ENCODE measurements around the gene TMOD3. TPM values are rescaled to one million over a fixed set of nuclear protein-coding genes. Genes with fewer than 3 reads are reported as not detected.

The TMOD3 gene
- total RNA-seq, 1 donor from 2014 or later, result 41.9 TPM

DNA sequence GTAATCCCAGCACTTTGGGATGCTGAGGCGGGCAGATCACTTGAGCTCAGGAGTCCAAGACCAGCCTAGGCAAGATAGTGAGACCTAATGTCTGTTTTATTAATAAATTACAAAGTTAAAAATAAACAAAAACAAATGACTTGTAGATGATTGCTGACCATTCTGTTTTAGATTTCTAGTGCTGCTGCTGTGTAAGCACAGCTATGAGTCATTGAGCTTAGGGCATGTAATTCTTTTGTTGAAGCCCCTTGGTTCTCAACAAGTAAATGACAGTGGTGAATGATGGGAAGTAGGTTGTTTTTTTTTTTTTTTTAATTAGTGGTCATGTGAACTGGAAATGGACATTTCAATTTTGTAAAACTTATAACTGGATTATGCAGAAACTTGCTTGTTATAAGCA, 78.9 kb downstream of the TMOD3 start:
- no peak for DNase-seq

DNA sequence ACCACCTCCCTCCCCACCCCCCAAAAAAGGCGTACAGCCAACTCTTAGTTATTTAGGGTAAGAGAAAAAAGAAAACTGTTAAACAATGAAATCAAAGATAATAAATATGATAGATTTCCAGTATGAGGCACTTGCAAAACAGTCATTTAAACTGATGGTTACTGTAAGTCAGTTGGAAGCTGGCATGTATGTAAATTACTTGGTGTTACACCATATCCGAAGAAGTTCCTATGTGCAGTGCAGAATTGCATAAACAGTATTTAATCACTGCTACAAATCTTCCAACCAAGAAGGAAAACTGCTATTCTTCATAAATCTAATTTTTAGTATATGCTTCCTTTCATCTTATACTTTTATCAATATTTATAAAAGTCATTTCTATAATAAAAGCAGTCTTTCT, 80.1 kb downstream of the TMOD3 start:
- DNase-seq, result no peak

DNA sequence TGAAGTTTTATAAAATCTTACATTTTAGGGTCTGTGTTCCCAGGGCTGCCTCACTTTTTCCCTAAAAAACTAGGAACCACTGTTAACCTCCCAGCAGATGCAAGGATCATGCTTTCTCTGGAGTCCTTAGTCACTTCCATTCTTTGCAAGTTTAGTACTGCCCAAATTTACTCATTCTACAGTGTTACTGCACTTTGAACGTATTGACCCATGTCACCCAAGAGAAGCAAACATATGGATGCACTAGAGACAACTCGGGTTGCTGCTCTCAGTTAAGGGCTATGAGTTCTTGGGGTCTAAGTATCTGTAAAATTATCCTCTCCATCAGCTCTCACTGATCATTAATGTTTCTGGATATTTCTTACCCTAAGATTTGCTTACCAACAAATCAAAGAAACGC, 83.1 kb downstream of the TMOD3 start:
- no peak for DNase-seq

DNA sequence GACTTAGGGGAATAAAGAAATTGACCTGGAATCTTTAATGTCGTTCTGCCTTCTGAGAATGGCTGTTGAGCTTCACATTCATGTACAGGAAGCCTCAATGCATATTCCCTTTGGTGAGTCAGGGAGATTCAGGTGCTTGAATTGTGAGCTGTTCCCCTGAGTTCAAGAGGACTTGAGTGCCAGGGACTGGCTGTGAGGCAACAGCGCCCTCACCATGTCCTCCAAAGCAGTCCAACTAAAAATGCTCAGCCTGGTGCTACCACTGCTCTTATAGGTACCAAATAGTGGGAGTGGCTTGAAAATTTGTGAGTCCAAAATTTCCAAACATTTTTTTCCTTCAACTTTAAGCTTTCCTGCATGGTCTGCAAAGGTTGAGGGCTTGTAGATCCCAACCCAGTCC, 88.0 kb downstream of the TMOD3 start:
- no peak for DNase-seq

DNA sequence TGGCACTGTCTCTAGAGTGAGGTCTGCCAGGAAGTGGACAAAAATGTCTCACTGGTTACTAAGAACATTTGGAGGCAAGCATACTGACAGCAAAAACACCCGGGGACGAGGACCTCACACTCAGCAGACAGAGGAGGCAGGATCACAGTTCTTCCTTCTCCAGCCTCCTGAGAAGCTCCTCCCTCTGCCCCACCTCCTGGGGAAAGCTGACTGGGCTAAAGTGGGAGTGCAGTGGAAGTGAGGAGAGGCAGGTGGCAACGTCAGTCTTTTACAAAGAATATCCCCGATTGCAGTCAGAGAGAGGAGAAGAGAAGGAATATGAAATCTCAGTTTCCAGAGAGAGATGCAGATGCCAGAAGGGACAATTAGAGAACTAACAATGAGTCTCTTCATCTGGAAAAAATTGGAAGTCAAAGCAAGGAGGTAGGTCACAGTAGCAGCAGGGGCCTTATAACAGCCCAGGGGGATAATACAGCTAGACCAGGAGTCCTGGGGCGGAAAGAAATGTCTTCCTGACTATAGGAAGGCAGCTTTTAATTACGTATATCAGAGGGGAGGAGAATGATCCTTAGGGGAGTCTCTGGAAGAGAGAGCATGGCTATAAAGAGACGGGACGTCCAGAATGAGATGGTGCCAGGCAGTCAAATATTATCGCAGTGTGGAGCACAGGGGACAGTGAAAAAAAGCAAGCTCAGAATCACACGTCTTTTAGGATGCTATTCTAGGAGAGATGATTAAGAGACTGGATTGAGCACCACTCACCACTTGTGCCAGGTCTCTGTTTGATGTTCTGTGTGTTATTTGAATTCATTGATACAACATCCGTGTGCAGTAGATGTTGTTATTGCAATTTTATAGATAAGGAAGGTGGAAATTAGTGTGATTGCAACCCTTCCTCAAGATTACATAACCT, 95.0 kb downstream of the TMOD3 start:
- DNase-seq, result no peak

DNA sequence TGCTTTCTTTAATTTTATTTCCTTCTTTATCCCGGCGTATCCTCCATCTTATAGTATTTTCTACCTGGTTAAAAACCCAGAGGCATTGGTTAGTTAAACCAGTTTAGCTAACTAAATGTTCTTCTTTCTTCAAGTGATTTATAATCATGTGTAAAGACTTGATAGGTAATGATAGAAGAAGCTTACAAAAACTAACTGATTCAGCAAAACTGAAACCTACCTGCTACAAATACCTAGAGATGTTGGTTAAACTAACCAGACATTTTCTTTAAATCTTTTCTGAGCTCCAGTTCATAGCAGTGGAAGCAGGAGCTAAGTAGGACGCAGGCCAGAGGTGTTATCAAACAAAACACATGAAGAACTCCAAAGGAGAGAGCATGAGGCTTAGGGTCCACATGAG, 97.4 kb downstream of the TMOD3 start:
- no peak for DNase-seq

DNA sequence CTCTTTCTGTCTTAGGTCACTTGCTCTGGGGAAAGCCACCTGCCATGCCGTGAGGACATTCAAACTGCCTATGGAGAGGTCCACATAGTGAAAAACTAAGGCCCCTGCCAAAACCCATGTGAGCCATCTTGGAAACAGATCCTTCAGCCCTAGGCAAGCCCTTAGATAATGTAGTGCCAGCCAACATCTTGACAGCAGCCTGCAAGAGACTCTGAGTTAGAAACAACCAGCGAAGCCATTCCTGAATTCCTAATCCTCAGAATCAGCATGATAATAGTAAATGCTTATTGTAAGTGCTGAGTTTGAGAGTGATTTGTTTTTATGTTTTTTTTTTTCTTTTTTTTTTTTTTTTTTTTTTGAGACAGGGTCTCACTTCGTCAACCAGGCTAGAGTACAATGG, 101.6 kb downstream of the TMOD3 start:
- DNase-seq, result no peak

DNA sequence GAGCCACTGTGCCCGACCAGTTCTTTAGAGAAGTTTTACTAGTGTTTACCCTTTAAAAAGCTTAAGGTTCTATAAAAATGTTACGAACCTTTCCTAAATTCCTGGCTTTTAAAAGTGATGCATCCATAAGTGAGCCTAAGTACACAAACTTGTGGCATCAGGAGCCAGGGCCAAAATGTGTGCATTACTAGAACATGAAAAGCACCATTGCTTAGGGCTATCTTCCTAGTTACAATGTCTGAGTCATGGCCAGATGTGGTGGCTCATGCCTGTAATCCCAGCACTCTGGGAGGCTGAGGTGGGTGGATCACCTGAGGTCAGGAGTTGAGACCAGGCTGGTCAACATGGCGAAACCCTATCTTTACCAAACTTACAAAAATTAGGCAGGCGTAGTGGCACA, 102.2 kb downstream of the TMOD3 start:
- DNase-seq, result no peak

DNA sequence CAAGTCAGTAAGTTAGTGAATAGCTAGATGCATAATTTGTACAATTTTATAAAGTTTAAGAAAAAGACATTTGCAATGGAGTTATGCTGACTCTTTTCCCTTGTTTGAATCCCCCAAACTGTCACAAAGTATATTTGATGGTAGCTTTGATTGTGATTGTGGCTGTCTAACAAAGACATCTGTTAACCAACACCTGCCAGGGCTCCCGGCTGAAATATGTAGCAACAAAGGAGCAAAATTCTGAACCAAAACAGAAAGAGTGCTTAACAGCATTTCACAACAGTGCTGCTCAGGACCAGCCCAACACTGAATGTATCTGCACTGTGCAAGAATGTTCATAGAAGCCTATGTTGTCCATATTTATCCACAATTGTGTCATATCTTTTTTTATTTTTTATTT, 102.7 kb downstream of the TMOD3 start:
- DNase-seq, result no peak

DNA sequence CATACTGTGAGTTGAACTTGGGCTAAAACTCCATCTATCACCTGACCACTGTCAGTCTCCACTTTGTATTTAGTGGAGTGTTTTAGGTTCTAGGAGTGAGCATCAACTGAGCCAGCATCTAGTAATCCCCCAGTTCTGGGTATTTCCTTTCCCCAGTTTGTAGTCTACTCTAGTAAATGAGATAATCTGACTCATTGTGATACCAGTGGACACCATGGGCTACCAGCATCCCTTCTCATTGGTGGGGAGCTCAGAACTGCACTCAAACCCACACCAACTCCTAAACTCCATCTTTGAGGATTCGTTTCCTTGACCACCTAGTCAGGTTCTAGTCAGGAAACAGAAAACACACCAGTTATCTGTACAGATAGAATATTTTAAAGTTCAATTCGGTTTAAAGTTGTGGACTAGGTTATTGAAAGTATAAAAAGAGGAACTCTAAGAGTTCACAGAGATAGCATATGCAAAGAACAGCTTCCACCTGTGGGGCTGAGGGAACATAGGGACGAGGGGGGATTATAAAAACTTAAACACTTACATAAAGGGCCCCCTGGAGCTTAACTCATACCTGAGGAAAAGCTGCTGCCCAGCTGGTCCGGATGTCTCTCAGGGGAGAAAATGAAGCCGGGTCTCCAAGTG, 106.1 kb downstream of the TMOD3 start:
- no peak for DNase-seq

DNA sequence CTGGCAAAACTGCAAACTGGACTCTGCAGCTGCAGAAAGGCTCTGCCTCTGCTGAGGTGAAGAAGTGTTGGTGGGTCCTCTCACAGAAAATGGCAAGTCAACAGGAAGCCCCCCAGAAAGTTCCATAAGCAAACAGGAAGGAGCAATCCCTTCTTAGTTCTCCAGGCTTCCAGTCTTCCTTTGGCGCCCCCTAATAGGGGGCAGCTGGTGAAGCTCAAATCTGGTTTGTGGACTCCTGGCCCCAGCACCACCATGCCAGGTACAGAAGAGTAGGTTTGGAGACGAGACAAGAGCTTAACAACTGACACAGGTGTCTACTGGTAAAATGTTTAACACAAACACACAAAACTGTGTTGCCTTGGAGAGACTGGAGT, 106.6 kb downstream of the TMOD3 start:
- DNase-seq, result no peak

DNA sequence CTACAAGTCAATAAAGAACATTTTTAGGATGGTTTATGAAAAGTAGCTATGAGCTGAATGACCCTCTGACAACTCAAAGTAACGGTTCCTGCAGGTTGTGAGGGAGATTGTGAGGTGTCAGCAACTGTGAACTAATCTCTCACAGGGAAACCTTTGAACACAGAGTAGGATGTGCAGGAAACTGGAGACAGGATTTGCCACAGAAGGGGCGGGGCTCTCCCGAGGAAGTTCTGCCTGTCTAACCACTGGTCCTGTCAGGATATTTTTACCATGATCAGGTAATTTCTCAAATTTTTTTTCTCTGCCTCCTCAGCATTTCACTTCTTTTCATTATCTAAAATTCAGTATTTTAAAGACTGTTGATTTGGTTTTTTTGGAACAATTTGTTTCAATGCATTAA, 108.8 kb downstream of the TMOD3 start:
- no peak for DNase-seq

DNA sequence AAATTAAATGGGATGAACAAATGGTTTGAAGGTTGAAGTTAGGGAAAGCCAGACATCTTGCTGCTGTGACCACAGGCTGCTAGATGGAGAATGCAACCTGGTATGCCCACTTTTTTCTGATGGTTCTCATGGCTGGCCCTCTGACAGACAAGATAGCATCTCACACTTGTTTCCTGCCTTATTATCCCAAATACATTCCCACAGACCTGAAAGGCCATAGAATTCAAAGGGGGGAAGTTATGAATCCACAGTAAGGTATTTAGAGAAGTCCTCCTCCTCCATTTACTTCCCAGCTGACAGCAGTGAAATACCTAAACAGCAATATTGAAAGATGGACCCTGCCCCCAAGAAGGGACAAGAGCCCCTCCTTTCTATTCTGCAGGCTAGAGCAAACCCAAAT, 109.8 kb downstream of the TMOD3 start:
- DNase-seq, result no peak

DNA sequence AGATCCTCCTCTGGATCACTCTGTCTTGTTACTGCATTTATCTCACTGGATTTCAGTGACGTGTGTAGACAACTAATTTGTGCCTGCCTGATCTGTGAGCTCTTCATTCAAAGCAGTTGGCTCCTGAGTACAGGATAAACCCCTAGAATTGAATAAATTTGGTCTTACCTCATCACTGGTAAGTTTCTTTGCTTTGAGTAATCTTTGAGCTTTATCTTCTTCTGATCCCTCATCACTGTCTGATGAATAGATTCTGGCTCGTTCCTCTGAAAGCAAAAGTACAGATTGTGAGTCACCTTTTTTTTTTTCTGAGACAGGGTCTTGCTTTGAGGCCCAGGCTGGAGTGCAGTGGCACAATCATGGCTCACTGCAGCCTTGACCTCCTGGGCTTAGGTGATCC, 117.7 kb downstream of the TMOD3 start:
- no peak for DNase-seq

DNA sequence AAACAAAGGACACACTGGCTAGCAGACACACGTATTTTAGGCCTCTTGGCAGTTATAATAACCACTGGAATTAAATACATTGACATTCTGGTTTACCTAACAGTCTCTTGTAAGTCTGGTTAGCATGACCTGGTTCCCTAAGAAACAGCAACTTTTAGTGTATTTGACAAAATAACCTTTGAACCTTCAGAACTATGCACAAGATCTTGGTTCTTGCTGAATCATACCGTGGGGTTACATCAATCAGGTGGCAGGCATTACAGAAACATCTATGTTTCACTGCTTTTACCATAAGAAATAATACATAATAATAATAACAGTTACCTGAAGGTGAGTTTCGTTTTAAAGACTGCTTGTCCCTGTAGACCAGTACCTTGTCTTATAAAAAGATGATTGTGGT, 123.4 kb downstream of the TMOD3 start:
- DNase-seq, result no peak

DNA sequence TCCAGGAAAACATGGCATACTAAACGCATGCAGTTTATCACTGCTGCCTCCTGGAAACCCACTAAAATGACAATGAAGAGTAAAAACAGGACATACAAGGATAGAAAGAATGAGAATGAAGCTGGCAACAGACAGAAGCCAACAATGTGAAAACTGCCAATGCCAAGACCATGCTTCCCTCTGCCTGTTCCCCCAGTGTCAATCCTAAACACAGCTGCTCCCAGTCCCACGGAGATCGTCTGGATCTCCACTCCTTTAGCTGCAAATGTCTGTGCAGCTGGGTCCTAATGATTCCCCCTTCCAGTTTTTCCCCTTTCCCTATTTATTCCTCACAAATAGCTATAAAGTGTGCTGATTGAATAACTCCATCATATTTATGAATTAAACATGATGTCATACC, 126.1 kb downstream of the TMOD3 start:
- no peak for DNase-seq

Small RNA genes within 50 kb of the gene (small RNA-seq; reads per million reads assigned to genes)
- gene AC090971.5 (ENCODE audit: low replicate concordance), result not detected
- gene RF00017 (ENCODE audit: low replicate concordance), result not detected
- gene RF00019 (ENCODE audit: low replicate concordance), result not detected
- not detected for gene RNU6-90P (ENCODE audit: low replicate concordance)

Other genes with a start within 250 kb of the TMOD3 start
- 35.5 TPM for gene DMXL2, start 206.9 kb upstream of the TMOD3 start, total RNA-seq
- not detected for gene SCG3, start 148.2 kb upstream of the TMOD3 start, total RNA-seq
- 5.1 TPM for gene LYSMD2, start 92.0 kb upstream of the TMOD3 start, total RNA-seq
- 10.2 TPM for gene TMOD2, start 78.1 kb upstream of the TMOD3 start, total RNA-seq
- gene LEO1, start 142.1 kb downstream of the TMOD3 start, total RNA-seq, result 21.1 TPM
- 36.4 TPM for gene MAPK6, start 189.6 kb downstream of the TMOD3 start, total RNA-seq